SK-N-MC (cell line): ENCODE data around the gene SP110.

ENCODE experiments used
- EZH2 ChIP-seq: fragments of 200-600 bp; sonication (generic); IDR thresholded peaks from one replicate; pipeline ENCODE4 v1.6.1; 2017; ENCODE audit warnings: antibody characterized with exemption
- POLR2AphosphoS5 ChIP-seq: IDR thresholded peaks from 2 replicates; pipeline ENCODE4 v1.6.1; 2012; ENCODE audit warnings: mild to moderate bottlenecking, low read depth, low read length, borderline replicate concordance

DNA sequence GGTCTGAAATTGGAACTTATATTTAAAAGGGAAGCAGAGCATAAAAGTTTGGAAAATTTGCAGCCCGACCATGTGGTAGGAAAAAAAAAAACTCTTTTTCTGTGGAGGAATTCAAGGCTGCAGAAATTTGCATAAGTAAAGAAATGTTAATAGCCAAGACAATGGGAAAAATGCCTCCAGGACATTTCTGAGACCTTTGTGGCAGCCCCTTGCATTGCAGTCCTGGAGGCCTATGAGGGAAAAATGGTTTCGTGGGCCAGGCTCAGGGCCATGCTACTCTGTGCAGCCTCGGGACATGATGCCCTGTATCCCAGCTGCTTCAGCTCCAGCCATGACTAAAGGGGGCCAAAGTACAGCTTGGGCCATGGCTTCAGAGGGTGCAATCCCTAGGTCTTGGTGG, 79.1 kb downstream of the SP110 start:
- TF ChIP-seq POLR2AphosphoS5 (no peak), EZH2 (no peak)
